GM12874 (cell line): ENCODE data around the gene PRDM8.

Source experiments
- TF ChIP-seq, protein P1 (sequence below): IDR thresholded peaks from 2 replicates; pipeline ENCODE4 v1.5.1; 2011; ENCODE audit warnings: low read depth, mild to moderate bottlenecking, control low read depth, low read length, moderate library complexity; ENCODE audit not compliant: insufficient read depth

Gene PRDM8

DNA sequence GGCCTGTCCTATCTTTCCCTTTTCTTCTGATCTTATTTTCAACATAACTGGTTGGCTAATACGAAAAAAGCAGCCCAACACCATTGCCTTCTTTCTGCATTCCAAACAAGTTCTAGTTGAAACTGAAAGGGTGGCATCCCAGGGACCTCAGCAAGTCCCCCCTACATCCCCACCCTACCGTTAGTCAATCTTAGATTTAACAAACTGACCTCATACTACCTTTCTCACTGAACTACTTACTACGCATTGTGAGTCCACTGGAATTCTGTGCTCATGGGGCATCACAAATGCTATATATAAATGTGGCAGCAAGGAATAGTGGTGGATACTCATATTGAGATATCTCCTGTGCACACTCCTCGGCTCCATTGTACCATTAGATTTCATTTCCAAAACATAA is 36.1 kb downstream of the PRDM8 start:
- TF ChIP-seq, protein P1, sequence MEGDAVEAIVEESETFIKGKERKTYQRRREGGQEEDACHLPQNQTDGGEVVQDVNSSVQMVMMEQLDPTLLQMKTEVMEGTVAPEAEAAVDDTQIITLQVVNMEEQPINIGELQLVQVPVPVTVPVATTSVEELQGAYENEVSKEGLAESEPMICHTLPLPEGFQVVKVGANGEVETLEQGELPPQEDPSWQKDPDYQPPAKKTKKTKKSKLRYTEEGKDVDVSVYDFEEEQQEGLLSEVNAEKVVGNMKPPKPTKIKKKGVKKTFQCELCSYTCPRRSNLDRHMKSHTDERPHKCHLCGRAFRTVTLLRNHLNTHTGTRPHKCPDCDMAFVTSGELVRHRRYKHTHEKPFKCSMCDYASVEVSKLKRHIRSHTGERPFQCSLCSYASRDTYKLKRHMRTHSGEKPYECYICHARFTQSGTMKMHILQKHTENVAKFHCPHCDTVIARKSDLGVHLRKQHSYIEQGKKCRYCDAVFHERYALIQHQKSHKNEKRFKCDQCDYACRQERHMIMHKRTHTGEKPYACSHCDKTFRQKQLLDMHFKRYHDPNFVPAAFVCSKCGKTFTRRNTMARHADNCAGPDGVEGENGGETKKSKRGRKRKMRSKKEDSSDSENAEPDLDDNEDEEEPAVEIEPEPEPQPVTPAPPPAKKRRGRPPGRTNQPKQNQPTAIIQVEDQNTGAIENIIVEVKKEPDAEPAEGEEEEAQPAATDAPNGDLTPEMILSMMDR: no peak

DNA sequence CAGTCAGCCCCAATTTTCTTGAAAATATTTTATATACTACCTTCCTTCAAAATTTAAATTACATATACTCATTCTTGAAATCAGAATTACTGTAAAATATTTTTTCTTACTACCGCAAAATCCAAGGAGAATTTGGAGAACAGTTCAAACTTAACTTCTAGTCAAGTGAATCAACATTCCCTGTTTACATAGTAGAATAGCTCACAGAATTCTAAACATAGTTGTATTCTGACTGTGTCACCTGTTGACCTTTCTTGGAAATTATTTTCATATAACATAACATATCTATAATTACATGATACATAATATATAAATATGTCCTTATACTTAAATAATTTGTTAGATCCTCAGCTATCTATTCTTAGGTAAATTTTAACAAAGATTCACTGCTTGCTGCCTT is 38.1 kb downstream of the PRDM8 start:
- TF ChIP-seq, protein P1: no peak

DNA sequence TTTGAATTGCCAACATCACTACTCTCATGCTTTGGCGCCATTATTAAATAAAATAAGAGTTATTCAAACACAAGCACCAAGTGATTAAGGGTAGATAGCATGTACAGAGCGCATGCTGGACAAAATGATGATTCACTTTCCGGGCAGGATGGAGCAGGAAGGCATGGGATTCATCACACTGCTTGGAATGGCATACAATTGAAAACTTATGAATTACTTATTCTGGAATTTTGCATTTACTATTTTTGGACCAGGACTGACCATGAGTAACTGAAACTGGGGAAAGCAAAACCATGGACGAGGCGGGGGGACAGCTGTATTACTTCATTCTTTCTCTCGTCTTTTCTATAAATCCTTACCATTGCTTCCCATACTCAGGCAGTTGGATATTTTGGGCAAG is 40.7 kb downstream of the PRDM8 start:
- TF ChIP-seq, protein P1: no peak

DNA sequence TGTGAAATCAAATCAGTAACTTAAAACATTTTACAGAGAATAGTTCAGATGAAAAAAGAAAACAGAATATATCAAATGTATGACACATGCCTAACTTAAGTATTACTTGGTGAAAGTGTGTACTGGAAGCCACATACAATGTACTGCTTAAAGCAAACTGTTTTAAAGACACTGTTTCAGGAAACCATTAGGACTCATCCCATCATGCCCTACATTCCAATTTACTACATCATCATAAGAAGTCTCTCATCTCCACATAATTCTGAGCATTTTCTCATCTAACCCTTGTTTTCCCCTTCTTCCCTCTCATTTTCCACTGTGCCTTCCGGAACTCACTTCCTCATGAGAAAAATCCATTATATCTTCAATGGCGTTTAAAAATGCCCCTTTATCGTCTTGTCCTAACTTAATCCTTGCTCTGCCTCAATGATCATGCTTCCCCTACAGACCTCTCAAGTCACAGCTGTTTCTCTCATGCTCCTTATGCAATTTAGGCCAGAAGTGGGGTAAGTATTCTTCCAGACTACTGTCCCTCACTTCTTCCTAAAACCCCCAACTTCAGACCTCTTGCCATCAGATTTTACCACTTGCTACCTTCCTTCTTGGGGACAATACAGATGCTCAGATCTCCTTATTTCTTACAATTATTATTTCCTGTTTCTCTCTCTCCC is 42.3 kb downstream of the PRDM8 start:
- TF ChIP-seq, protein P1: no peak

DNA sequence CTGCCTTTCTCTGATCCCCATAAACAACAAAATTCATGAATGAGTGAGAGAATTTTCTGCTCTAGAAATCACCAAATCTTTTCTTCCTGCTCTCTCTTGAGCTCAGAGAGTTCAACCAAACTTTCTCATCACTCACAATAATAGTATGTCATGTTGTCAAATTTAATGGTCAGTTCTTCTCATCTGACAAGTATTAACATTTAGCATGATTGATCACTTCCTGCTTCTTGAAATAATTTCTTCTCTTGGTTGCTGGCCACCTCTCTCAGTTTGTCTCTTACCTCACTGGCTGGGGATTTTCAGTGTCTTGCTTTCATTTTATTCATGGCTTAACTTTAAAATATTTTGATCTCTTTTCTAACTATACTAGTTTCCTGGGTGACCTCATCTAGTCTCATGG is 43.7 kb downstream of the PRDM8 start:
- TF ChIP-seq, protein P1: no peak

DNA sequence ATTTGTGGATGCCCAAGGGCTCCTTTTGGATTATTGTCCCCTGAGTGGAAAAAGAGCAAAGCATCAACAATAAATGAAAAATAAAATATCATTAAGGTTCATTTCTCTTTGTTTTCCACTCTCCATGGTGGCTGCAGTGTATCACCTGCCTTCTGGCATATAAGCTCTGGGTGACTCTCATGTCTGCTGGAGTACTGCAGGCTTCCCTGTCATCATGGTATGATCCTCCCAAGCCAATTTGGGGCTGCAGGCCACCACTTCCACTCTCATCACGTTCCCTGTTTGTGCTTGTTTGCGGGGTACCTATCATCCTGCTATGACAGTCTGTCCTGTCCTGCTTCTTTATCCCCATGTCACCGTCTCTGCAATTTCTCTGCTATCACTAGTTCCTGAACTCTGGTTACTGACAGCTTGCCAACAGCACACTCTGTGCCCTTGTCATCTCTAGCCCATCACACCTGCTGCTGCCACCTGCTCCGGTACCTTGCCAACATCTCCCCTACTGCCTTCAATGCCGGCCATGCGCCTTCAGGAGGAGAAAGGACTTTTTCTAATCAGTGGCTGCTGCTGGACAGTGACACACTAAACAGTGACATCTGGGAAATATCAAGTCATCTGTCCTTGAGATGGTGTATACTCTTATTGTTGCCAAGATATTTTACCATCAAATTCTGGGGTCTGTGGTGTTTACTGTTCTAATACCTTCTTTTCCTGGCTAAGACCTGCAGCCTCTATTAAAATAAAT is 46.1 kb downstream of the PRDM8 start:
- TF ChIP-seq, protein P1: no peak

DNA sequence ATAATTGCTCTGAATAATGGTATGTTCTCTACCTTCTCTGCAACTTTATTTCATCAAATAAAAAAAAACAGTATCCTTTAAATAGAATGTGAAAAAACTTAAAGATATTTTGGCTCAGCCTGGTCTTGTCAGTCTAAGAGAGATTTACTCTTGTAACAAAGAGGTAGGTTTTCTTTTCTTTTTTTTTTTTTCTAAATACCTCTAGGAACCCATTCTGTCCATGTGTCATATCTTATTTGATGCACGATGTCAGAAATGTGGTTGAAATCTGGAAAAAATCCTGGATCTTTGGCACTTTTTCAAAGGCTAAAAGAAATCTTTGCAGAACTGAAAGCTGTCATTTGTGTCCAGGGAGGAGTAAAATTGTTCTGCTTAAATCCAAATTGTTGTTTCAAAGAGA is 51.8 kb downstream of the PRDM8 start:
- TF ChIP-seq, protein P1: no peak
